ENCODE measurements around the gene PTOV1.

Gene PTOV1

GRCh38 chr19:49887665-49888509 is 36.9 kb downstream of the PTOV1 start:
- H3K36me3 ChIP-seq (ENCODE audit: control insufficient read depth, insufficient read depth, low read length), result peaks cover 39% of the 10 kb centered on the region
- H3K27me3 ChIP-seq (replicated peaks; ENCODE audit: control insufficient read depth, insufficient read depth, low read length), result no peaks in the 10 kb centered on the region
- H3K4me3 ChIP-seq (replicated peaks; ENCODE audit: low read depth, low read length), result no peak overlapping the region; the same call in 1 of the 2 replicates
- no peak for DNase-seq (ENCODE audit: extremely low read depth, insufficient read length)
- TF ChIP-seq, protein P1, sequence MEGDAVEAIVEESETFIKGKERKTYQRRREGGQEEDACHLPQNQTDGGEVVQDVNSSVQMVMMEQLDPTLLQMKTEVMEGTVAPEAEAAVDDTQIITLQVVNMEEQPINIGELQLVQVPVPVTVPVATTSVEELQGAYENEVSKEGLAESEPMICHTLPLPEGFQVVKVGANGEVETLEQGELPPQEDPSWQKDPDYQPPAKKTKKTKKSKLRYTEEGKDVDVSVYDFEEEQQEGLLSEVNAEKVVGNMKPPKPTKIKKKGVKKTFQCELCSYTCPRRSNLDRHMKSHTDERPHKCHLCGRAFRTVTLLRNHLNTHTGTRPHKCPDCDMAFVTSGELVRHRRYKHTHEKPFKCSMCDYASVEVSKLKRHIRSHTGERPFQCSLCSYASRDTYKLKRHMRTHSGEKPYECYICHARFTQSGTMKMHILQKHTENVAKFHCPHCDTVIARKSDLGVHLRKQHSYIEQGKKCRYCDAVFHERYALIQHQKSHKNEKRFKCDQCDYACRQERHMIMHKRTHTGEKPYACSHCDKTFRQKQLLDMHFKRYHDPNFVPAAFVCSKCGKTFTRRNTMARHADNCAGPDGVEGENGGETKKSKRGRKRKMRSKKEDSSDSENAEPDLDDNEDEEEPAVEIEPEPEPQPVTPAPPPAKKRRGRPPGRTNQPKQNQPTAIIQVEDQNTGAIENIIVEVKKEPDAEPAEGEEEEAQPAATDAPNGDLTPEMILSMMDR (IDR thresholded peaks at IDR 0.05; ENCODE audit: insufficient read depth, low read length, poor library complexity, severe bottlenecking), result no peak

GRCh38 chr19:49888510-49888824 is 37.5 kb downstream of the PTOV1 start:
- H3K27me3 ChIP-seq (replicated peaks; ENCODE audit: control insufficient read depth, insufficient read depth, low read length), result no peaks in the 10 kb centered on the region
- H3K4me3 ChIP-seq (replicated peaks; ENCODE audit: low read depth, low read length), result no peak overlapping the region
- TF ChIP-seq, protein P1 (IDR thresholded peaks at IDR 0.05; ENCODE audit: insufficient read depth, low read length, poor library complexity, severe bottlenecking), result no peak
- DNase-seq (ENCODE audit: extremely low read depth, insufficient read length), result no peak
- H3K36me3 ChIP-seq (ENCODE audit: control insufficient read depth, insufficient read depth, low read length), result peaks cover 38% of the 10 kb centered on the region

GRCh38 chr19:49889038-49889686 is 38.2 kb downstream of the PTOV1 start:
- Histone ChIP-seq H3K4me3 (replicated peaks; ENCODE audit: low read depth, low read length) (no peak overlapping the region), H3K36me3 (ENCODE audit: control insufficient read depth, insufficient read depth, low read length) (peaks cover 34% of the 10 kb centered on the region), H3K27me3 (replicated peaks; ENCODE audit: control insufficient read depth, insufficient read depth, low read length) (no peaks in the 10 kb centered on the region)
- DNase-seq (ENCODE audit: extremely low read depth, insufficient read length), result no peak
- TF ChIP-seq, protein P1 (IDR thresholded peaks at IDR 0.05; ENCODE audit: insufficient read depth, low read length, poor library complexity, severe bottlenecking), result no peak

- H3K36me3 ChIP-seq (ENCODE audit: control insufficient read depth, insufficient read depth, low read length), result peaks cover 29% of the 10 kb centered on the region
- H3K27me3 ChIP-seq (replicated peaks; ENCODE audit: control insufficient read depth, insufficient read depth, low read length), result no peaks in the 10 kb centered on the region
- DNase-seq (ENCODE audit: extremely low read depth, insufficient read length), result no peak
- H3K4me3 ChIP-seq (replicated peaks; ENCODE audit: low read depth, low read length), result no peak overlapping the region; the same call in 1 of the 2 replicates
- TF ChIP-seq, protein P1 (IDR thresholded peaks at IDR 0.05; ENCODE audit: insufficient read depth, low read length, poor library complexity, severe bottlenecking), result peak; percentile 41
Measured at GRCh38 chr19:49889687-49890348, 38.9 kb downstream of the PTOV1 start.

GRCh38 chr19:49890349-49891311 is 39.7 kb downstream of the PTOV1 start:
- DNase-seq (ENCODE audit: extremely low read depth, insufficient read length), result peak; percentile 85
- Histone ChIP-seq H3K36me3 (ENCODE audit: control insufficient read depth, insufficient read depth, low read length) (peaks cover 29% of the 10 kb centered on the region), H3K4me3 (replicated peaks; ENCODE audit: low read depth, low read length) (peak overlapping the region; percentile 37), H3K27me3 (replicated peaks; ENCODE audit: control insufficient read depth, insufficient read depth, low read length) (no peaks in the 10 kb centered on the region)
- TF ChIP-seq, protein P1 (IDR thresholded peaks at IDR 0.05; ENCODE audit: insufficient read depth, low read length, poor library complexity, severe bottlenecking), result no peak
